ENCODE results near the gene UBE2E2. TPM values are rescaled to one million over a fixed set of nuclear protein-coding genes. Genes with fewer than 3 reads are reported as not detected.

The UBE2E2 gene
- total RNA-seq, 3 donors from 2014 or later: 31.5 to 96.2 (median 59.7) TPM

- no peak overlapping the region for H3K27ac ChIP-seq
- no peaks in the 10 kb centered on the region for H3K36me3 ChIP-seq
- no peaks in the 10 kb centered on the region for H3K4me1 ChIP-seq
- intact Hi-C loops (cut with DNase I; ENCODE audit: low total_unique reads): no loop called here
- H3K27me3 ChIP-seq: no peaks in the 10 kb centered on the region
- no peaks in the 10 kb centered on the region for H3K9me3 ChIP-seq
- no peak for TF ChIP-seq POLR2AphosphoS5 (IDR thresholded peaks at IDR 0.05)
- TF ChIP-seq, protein P1, sequence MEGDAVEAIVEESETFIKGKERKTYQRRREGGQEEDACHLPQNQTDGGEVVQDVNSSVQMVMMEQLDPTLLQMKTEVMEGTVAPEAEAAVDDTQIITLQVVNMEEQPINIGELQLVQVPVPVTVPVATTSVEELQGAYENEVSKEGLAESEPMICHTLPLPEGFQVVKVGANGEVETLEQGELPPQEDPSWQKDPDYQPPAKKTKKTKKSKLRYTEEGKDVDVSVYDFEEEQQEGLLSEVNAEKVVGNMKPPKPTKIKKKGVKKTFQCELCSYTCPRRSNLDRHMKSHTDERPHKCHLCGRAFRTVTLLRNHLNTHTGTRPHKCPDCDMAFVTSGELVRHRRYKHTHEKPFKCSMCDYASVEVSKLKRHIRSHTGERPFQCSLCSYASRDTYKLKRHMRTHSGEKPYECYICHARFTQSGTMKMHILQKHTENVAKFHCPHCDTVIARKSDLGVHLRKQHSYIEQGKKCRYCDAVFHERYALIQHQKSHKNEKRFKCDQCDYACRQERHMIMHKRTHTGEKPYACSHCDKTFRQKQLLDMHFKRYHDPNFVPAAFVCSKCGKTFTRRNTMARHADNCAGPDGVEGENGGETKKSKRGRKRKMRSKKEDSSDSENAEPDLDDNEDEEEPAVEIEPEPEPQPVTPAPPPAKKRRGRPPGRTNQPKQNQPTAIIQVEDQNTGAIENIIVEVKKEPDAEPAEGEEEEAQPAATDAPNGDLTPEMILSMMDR (IDR thresholded peaks at IDR 0.05): no peak
- TF ChIP-seq POLR2A (IDR thresholded peaks at IDR 0.05): no peak
- no peak for DNase-seq (ENCODE audit: low spot score in 2 of 2)
- no peak overlapping the region for H3K4me3 ChIP-seq
These were observed 153.8 kb downstream of the UBE2E2 start for GRCh38 chr3:23356923-23357322.

DNA sequence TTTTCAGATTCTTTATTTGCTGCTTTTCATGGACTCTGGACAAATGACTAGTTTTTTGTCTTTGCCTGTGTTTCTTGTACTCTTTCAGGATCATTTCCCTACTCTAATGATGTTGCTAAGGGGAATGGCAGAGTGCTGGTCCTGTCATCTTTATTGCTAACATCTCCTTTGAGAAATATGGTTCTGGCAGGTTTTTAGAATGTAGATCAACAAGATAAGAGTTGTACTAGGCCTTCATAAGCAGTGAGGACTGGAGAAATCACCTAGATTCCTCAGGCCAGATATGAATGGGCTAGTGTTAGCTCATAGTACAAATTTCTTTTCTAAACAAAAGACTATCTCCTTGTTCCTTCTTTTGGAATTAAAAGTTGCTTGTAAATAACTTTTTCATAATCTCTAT is 156.0 kb downstream of the UBE2E2 start:
- H3K9me3 ChIP-seq: peaks cover 0 to 3% of the 10 kb centered on the region in 2 donors
- intact Hi-C loops (cut with DNase I; ENCODE audit: low total_unique reads): no loop called here
- H3K27me3 ChIP-seq: no peaks in the 10 kb centered on the region
- no peak overlapping the region for H3K4me3 ChIP-seq
- no peaks in the 10 kb centered on the region for H3K36me3 ChIP-seq
- no peak for DNase-seq (ENCODE audit: low spot score in 2 of 2)
- H3K4me1 ChIP-seq: no peaks in the 10 kb centered on the region
- H3K27ac ChIP-seq: no peak overlapping the region
- no peak for TF ChIP-seq POLR2A (IDR thresholded peaks at IDR 0.05)
- TF ChIP-seq, protein P1 (IDR thresholded peaks at IDR 0.05): no peak
- no peak for TF ChIP-seq POLR2AphosphoS5 (IDR thresholded peaks at IDR 0.05)

- TF ChIP-seq POLR2A (IDR thresholded peaks at IDR 0.05) (no peak), POLR2AphosphoS5 (IDR thresholded peaks at IDR 0.05) (no peak)
- TF ChIP-seq, protein P1 (IDR thresholded peaks at IDR 0.05): no peak
- H3K27me3 ChIP-seq: no peaks in the 10 kb centered on the region
- no peak overlapping the region for H3K27ac ChIP-seq
- H3K36me3 ChIP-seq: no peaks in the 10 kb centered on the region
- no peak overlapping the region for H3K4me3 ChIP-seq
- DNase-seq (ENCODE audit: low spot score in 2 of 2): no peak
- intact Hi-C loops (cut with DNase I; ENCODE audit: low total_unique reads): no loop called here
- no peaks in the 10 kb centered on the region for H3K4me1 ChIP-seq
- H3K9me3 ChIP-seq: peaks cover 0 to 6% of the 10 kb centered on the region in 2 donors
These were observed 161.9 kb downstream of the UBE2E2 start for GRCh38 chr3:23365066-23365465.

- no peak overlapping the region for H3K27ac ChIP-seq
- TF ChIP-seq POLR2AphosphoS5 (IDR thresholded peaks at IDR 0.05) (no peak), POLR2A (IDR thresholded peaks at IDR 0.05) (no peak)
- TF ChIP-seq, protein P1 (IDR thresholded peaks at IDR 0.05): no peak
- DNase-seq (ENCODE audit: low spot score in 2 of 2): no peak
- H3K36me3 ChIP-seq: no peaks in the 10 kb centered on the region
- H3K9me3 ChIP-seq: peaks cover 0 to 6% of the 10 kb centered on the region in 2 donors
- H3K4me3 ChIP-seq: no peak overlapping the region
- H3K27me3 ChIP-seq: no peaks in the 10 kb centered on the region
- no peaks in the 10 kb centered on the region for H3K4me1 ChIP-seq
- intact Hi-C loops (cut with DNase I; ENCODE audit: low total_unique reads): no loop called here
These were observed 165.6 kb downstream of the UBE2E2 start for GRCh38 chr3:23368731-23369130.

GRCh38 chr3:23372285-23372684 is 169.2 kb downstream of the UBE2E2 start:
- no peak overlapping the region for H3K4me3 ChIP-seq
- H3K4me1 ChIP-seq: no peaks in the 10 kb centered on the region
- intact Hi-C loops (cut with DNase I; ENCODE audit: low total_unique reads): no loop called here
- no peak for DNase-seq (ENCODE audit: low spot score in 2 of 2)
- no peak overlapping the region for H3K27ac ChIP-seq
- no peaks in the 10 kb centered on the region for H3K36me3 ChIP-seq
- TF ChIP-seq, protein P1 (IDR thresholded peaks at IDR 0.05): no peak
- TF ChIP-seq POLR2A (IDR thresholded peaks at IDR 0.05) (no peak), POLR2AphosphoS5 (IDR thresholded peaks at IDR 0.05) (no peak)
- H3K9me3 ChIP-seq: no peaks in the 10 kb centered on the region
- H3K27me3 ChIP-seq: no peaks in the 10 kb centered on the region
